NCI-H524 treated with DMSO at 0.1 percent for 48 hours (cell line): ENCODE data around the gene CTXND1.

ENCODE experiments used
- DNase-seq: peaks from one replicate; lab custom pipeline; 2025; lab: John Stamatoyannopoulos, UW

Gene CTXND1

DNA sequence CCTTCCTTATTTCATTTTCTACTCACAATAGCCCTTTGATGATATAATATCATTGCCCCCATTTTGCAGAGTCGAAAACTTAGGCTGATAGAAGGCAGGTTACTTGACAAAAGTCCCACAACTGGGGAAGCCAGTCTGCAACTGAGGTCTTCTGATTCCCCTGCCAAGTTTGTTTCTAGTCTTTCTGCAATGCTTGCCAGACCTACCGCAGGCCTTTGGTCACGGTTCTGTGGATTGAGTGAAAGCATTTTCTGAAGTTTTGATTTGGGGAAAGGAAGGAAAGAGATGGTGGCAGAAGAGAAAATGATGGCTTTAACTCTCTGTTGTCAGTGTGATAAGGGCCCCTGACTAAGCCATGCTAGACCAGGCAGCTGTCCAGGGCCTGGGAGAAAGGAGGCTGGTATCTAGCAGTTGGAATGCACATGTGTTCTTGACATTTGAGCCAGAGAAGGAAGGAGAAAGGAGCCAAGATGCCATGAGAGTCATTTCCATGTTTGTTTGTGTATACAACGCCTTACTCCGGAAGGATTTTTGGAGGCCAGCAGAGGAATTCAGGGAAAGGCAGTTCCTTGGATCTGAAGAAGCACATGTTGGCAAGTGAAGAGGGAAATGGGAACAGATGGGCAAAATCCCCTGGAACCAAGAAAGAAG is 69.3 kb downstream of the CTXND1 start:
- DNase-seq = peak; percentile 33

DNA sequence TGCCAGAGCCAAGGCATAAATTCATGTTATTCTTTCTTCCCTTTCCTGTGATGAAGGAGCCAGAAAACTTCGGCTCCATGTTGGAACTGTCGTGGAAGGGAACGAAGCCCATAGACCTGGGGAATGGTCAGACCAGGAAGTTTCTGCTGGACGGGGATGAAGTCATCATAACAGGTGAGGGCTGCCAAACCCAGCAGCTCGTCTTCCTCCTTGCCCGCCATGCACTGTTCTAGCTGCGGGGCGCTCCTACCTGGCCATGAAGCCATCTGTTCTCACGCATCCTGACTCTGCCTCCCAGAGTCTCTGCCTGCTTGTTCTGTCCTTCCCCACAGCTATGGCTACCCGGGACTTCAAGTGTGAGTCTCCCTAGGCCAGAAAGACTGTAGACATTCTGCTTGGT is 71.0 kb downstream of the CTXND1 start:
- no peak for DNase-seq

DNA sequence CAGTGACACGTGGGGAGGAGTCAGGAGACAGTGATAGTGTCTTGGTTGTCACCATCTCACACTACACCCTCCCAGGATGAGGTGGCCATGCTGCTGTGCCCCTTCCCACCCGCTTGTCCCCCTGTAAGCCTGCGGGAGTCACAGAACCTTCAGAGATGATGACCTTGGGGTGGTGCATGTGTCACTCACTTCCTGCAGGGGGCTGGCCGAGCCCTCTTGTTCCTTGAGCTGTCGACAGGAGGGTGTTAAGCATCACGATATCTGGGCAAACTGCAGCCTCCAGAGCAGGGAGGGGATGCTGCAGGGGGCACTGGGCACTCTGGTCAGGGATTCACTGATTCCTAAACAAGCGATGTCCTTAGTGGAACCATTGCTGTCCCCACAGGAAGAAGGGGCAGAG is 71.5 kb downstream of the CTXND1 start:
- no peak for DNase-seq

DNA sequence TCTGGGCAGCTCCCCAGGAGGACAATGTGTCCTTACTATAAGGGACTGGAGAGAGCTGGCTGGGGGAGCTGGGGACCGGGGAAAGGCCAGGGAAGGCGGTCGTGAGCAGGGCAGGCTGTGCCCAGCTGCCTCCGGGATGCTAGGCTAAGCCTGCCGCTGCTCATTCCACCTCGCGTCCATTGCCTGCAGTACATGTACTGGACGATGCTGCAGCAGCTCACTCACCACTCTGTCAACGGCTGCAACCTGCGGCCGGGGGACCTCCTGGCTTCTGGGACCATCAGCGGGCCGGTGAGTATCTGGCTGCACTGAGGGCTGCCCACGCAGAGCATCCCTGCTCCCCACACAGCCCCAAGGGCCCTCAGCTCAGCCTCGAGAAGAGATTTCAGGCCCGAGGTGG is 72.1 kb downstream of the CTXND1 start:
- no peak for DNase-seq

DNA sequence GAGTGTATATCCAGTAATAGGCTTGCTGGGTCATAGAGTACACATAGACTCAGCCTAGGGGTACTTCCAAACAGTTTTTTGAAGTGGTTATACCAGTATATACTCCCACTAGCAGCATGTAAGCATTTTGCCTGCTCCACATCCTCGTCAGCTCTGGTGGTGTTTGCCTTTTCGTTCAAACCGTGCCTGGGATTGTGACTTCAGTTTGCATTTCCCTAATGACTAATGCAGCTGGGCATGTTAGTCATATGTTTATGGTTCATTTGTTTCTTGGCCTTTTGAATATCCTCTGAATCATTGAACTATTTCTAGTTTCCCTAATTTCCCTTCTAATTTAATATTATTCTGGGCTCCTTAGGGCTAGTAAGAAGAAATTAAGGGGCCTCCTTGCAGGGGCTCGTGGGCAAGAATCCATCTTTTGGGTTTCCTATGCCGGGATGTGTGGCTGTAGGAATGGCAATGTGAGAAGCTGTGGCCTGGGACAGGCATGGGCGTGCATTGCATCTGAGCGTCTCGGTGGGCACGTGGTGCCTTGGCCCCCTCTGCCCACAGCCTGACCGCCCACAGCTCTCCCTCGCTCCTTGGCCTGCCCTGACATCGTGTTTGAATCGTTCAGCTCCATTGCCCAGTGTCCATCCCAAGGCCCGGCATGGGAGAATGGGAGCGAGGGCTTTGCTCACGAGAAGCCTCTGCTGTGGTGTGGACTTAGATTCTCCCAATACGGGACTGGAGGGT is 72.8 kb downstream of the CTXND1 start:
- DNase-seq = no peak

DNA sequence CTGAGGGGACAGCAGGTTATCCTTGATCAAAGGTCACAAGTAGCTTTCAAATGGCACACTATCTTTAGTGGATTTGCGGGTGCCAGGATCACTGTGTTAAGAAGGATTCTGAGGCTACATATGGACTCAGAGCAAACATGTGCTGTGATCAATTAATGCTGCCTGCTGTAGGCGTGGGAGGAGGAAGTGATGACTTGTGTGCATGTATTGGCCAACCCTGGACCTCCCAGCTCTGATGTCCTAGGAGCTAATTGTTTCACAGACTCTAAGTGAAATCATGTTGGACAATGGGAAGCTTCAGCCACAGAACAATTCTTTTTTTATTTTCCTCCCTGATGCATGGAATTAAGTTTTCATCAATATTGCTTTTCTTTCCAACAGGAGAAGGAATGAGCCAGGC is 74.9 kb downstream of the CTXND1 start:
- no peak for DNase-seq

DNA sequence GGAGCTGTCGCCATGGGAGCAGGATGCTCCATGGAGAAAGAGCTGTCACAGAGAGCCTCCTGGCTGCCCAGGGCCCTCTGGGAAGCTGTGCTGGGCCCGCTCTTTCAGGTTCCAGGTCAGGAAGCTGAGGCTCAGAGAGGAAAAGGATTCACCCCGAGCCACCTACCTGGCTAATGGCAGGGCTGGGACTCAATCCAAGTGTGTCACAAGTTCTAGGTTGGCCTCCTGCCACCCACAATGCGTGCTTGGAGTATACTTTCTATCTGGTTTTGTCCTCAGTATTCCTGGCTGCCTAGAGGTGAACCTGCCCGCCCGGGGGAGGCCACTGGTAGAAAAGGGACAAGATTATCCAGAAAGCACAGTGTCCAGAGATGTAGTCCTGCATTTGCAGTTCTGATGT is 75.6 kb downstream of the CTXND1 start:
- DNase-seq = no peak

DNA sequence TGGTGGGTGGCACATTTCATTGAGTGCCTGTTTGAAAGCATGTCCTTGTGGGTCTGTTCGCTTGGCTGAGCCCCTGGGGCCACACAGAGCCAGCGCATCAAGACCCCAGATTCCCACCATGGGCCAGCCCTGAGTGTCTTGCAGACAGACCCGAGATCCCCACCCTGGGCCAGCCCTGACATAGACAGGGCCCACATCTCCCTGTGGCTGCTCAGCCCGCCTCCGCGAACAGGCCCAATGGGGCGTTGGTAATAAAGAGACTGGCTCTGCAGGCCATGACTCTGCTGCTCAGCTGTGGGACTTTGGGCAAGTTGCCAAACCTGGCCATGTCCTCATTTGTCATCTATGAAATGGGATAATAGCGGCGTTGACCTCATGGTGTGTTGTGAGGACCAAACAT is 76.6 kb downstream of the CTXND1 start:
- DNase-seq = no peak

DNA sequence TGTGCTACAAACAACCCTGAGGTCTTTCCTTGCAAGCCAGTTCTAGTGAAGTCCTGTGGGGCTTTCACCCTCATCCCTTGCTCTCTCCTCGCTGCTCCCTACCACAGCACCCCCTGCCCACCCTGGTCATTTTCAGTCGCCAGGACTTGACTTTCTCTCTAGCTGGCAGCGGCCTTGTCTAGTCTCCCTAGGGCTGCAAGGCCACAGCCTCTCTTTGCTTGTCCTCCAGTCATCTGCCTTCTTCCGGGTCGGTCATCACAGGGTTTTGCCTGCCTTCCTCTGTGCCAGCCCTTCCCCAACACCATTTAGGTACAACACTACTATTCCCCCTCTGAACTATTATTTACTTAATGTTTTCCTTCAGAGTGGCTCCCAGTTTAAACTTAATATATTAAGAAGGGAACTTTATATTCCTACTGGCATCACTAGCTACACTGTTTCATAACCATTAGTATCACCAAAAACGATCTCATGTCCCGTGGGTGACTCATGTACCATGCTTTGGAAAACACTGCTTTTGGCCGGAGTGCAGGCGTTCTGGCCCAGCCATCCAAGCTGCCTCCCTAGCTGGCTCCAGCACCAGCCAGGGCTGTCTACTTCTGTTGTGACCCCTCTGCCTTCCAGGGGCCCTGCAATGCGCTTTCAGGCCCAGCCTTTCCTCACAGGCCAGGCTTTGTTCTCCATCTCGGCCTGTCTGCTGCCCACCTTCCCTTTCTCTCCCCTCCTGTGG is 77.8 kb downstream of the CTXND1 start:
- DNase-seq = no peak

DNA sequence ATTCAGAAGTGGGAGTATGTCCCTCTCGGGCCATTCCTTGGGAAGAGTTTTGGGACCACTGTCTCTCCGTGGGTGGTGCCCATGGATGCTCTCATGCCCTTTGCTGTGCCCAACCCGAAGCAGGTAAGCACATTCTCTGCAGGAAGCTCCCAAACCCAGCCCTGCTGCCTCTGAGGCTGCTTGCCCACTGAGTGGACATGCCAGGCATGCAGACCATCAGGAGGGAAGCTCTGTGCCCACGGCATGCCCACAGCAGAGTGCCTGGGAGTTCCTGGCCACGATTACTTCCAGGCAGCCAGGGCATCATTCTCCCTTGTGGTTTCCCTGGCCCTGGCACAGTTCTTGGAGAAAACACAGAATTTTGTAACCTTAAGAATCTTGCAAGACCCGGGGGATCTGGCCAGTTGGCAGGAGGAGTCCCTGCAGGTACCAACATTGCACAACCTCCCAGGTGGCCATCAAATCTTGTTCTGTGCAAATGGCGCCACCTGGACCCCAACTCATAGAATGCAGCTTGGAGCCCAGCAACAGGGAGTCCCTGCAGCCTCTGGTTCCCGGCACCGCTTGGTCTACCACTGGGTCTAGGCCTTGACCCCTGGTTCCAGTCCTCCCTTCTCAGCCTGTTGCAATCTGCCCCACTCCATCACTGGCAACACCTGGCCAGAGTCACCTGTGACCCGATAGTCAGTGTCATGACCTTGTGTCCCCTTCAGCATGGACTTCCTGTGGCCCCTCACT is 78.8 kb downstream of the CTXND1 start:
- no peak for DNase-seq

DNA sequence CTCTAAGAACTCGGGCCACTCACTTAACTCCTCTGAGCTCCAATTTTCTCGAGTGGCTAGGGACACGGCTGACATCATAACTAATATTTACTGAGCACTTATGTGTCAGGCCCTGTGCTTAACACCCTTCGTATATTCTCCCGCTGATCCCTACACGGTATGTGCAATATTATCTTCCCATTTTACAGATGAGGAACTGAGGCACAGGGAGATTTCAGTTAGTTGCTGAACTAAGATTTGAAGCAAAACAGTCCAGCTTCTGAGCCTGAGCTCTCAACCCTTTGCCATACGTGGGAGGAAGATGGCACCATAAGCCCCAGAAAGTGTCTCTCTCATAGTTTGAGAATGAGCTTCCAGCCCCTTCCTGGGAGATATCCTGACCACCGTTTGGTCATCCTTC is 79.6 kb downstream of the CTXND1 start:
- DNase-seq = no peak

DNA sequence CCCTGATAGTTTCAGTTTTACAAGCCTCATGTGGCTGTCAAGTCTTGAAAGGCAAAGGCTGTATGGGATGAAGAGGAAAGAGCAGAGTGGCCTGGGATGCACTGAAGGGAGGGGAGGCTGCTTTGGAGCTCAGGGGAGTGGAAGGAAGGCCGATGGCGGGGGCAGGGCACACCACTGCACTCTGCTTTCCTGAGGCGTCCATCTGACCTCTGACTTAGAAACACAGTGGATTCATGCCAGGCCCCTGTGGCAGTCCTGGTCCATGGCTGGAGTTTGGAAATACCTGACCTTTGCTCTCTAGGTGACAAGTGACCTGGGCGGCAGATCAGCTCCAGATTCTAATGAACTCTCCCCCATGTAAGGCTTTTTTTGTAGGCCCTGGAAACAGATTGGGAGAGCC is 80.2 kb downstream of the CTXND1 start:
- DNase-seq = no peak

DNA sequence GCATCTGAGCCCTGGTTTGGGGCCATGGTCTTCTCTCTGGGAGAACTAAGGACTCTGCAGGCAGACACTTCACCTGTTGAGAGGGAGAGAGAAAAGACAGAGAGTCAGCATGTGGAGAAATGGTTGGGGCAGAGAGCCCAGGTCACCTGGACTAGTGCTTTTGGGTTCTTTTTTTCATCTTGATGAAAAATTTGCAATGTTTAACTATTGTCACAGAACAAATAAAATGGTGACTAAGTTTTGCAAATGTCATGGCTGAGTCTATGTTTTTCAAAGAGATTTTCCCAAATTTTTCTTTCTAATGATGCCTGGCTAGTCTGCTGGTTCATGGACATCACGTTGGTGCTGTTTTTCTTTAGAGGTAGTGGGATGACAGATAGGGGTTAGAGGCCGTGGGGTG is 81.4 kb downstream of the CTXND1 start:
- no peak for DNase-seq

DNA sequence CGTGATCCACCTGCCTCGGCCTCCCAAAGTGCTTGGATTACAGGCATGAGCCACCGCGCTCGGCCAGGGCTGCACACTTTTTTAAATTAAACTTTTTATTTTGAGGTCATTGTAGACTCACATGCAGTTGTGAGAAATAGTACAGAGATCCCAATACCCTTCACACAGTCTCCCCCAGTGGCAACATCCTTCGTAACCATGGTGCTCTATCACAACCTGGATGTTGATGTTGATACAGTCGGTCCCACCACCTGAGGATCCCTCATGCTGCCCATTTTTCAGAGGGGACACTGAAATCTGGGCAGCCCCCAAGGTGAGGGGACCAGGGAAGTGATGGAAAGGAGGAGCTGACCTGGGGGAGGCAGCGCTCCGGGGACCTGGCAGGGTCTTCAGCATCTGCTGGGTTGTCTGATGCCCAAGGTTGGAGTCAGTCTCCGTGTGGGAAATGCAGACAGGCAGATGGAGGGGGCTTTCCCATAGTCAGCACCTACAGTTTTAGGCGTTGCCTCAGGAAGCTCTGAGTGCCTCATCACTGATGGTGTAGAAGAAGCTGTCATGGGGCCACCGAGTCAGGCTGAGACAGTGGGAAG is 82.2 kb downstream of the CTXND1 start:
- DNase-seq = no peak

DNA sequence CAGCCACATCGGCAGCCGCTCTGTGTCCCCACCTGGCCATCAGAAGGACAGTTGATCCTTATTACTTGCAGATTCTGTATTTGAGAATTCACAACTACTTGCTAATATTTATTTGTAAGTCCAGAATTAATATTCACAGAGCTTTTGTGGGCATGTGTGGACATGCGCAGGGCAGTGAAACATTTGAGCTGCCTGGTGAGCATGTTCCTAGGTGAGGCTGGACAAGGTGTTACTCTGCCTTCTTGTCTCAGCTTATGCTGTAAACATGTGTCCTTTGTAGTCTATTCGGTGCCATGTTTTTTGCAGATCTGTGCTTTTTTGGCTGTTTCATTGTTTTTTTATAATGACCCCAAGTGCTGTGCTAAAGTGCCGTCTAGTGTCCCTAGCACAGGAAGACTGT is 83.6 kb downstream of the CTXND1 start:
- DNase-seq = no peak

DNA sequence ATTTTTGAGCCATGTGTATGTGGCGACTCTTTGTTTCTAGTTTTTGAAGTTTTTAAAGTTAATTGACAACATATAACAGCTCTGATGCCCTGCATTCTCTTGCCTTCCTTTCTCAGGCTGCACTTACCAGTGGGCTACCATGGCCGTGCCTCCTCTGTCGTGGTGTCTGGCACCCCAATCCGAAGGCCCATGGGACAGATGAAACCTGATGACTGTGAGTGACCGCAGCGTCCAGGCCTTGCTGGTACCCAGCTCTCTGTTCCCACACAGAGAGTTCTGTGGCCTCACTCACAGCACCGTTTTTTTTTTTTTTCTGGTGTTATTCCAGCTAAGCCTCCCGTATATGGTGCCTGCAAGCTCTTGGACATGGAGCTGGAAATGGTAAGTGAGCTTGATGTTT is 84.1 kb downstream of the CTXND1 start:
- no peak for DNase-seq

DNA sequence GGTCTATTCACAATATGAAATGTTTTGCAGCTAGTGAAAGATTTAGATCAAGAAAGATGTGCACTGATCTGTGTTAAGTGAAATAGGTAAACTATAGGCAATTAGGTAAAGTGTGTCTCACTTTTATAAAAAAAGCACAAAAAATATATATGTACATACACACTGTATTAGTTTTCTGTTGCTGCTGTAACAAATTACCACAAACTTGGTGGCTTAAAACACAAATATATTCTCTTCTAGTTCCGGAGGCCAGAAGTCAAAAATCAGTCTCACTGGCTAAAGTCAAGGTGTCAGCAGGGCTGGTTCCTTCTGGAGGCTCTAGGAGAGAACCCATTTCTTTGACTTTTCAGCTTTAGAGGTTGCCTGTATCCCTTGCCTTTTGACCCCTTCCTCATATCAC is 88.1 kb downstream of the CTXND1 start:
- DNase-seq = no peak

DNA sequence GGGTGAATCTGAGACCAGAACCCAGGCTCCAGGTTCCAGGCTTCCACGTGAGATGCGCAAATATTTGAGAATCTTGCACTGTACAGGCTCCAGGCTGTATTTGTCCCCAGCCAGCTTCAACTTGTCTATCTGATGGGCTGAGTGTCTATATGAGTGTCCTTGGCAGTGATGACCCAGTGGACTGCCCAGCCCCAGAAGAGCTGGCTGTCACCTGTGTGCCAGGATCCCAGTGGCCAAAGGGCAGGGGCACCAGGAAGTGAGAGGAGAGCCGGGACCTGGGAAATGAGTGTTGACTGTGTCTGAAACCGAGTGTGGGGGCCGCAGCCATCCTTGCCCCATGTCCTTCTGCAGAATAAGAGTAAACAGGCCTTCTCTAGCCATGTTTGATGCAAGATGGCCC is 88.8 kb downstream of the CTXND1 start:
- no peak for DNase-seq

DNA sequence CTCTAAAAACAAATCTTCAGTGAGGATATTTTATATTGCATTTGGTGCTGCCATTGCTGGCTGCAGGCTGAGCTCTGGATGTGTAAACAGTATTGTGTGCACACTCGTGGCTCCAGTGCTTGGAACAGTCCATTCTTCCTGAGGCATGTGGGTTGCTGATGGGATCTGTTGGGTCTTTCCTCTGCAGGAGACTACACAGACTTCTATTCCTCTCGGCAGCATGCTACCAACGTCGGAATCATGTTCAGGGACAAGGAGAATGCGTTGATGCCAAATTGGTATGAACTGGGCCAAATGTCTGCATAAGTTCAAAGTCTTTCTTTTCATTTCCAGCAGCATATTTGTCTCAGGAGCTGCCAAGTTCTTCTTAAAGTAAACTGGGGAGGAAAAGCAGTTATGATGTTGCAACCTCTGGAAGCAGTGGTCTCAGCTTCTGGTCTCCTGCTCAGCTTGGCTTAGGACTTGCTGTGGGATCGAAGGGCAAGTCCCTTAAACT is 89.9 kb downstream of the CTXND1 start:
- no peak for DNase-seq

DNA sequence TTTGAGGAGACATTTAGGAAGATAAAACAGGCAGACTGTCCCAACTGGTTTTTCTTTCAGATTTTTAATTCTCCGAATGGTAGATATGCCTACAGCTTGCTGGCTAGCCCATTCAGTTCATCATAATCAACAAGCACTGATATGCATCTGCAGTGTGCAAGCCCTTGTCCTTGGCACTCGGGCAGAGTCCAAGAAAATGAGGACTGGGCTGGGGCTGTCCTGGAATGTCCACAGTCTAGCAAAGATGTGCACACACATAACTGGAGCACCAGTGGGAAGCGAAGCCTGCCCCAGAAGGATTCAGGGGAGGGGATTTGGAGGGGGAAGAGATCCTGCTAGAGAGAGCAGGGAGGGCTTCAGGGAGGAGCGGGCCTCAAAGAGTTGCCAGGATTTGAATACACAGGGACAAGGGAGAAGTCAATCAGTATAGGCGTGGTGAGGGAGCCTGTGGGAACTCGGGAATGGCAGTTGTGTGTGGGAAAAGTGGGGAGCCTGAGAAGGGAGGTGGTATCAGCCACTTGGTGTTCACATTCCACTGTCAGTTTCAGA is 90.5 kb downstream of the CTXND1 start:
- no peak for DNase-seq

DNA sequence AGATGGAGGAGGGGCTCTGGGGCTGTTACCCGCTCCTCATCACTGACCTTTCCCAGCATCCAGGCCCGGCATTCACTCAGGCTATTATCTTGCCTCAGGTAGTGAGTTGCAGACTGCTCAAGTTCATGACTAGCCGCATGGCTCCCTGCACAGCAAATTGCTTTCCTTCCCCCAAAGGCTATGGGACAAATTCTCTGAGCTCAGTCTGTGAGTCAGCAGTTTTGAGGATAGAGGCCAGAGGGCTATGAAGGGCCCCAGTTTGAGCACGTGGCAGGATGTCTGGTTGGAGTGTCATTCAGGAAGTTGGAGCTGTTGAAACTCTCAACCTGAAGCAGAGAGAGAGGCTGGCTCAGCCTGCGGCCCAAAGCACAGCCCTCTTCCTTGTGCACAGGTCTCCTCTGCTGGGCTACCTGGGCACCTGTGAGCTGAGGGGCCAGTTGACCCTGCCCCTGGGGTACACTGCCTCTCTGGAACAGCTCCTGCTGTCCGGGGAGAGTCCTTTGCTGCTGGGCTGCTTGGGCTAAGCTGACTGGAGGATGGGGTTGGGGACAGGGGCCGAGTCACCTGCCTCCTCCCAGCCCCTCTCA is 91.3 kb downstream of the CTXND1 start:
- DNase-seq = no peak
